HepG2 (cell line): ENCODE measurements around the gene TEX19. TPM values are rescaled to one million over a fixed set of nuclear protein-coding genes. Genes with fewer than 3 reads are reported as not detected.

Experiments
- AKAP8 ChIP-seq: sonication (generic); formaldehyde crosslinking; IDR thresholded peaks from 2 replicates; pipeline ENCODE4 v1.5.1; 2020; ENCODE audit warnings: mild to moderate bottlenecking, missing genetic modification reagents
- ARID3A ChIP-seq: IDR thresholded peaks from 2 replicates; pipeline ENCODE4 v1.6.1; 2012; ENCODE audit warnings: low read depth, low read length, improper control_type of control experiment
- CSRNP2 ChIP-seq: sonication (generic); formaldehyde crosslinking; conservative IDR thresholded peaks from 2 replicates; pipeline ENCODE4 v1.8.0; 2022; ENCODE audit warnings: low read depth, missing genetic modification reagents
- EP300 ChIP-seq, 3 experiments: sonication (generic) in 1 of 3; formaldehyde crosslinking in 1 of 3; IDR thresholded peaks; 2 replicates each; pipeline versions ENCODE4 v1.5.1 to v1.6.1; 2011 to 2020; ENCODE audit warnings: low read depth in 2 of 3, low read length in 2 of 3, borderline replicate concordance in 1 of 3, improper control_type of control experiment in 1 of 3, mild to moderate bottlenecking in 1 of 3, missing genetic modification reagents in 1 of 3, moderate library complexity in 1 of 3
- EZH2 ChIP-seq: conservative IDR thresholded peaks from 2 replicates; pipeline ENCODE4 v1.6.1; 2012; ENCODE audit warnings: mild to moderate bottlenecking, low read depth, low read length, moderate library complexity
- MAF1 ChIP-seq: sonication (generic); formaldehyde crosslinking; IDR thresholded peaks from 2 replicates; pipeline ENCODE4 v1.5.0; 2020; ENCODE audit warnings: missing genetic modification reagents, borderline replicate concordance
- MLX ChIP-seq: IDR thresholded peaks from 2 replicates; pipeline ENCODE4 v1.6.1; 2016
- MTA1 ChIP-seq: sonication (generic); formaldehyde crosslinking; IDR thresholded peaks from 2 replicates; pipeline ENCODE4 v1.4.0; 2020; ENCODE audit warnings: missing genetic modification reagents, mild to moderate bottlenecking, borderline replicate concordance
- PLSCR1 ChIP-seq: sonication (generic); formaldehyde crosslinking; IDR thresholded peaks from 2 replicates; pipeline ENCODE4 v1.5.0; 2020; ENCODE audit warnings: missing genetic modification reagents, mild to moderate bottlenecking, borderline replicate concordance
- SETDB1 ChIP-seq: sonication (generic); formaldehyde crosslinking; IDR thresholded peaks from 2 replicates; pipeline ENCODE4 v1.5.1; 2020; ENCODE audit warnings: missing genetic modification reagents, mild to moderate bottlenecking, borderline replicate concordance
- SNRNP70 ChIP-seq: fragments of 200-400 bp; formaldehyde crosslinking; IDR thresholded peaks from 2 replicates; pipeline ENCODE4 v1.6.1; 2017; ENCODE audit warnings: mild to moderate bottlenecking, low read depth, low read length, moderate library complexity
- TBX2 ChIP-seq: sonication (generic); formaldehyde crosslinking; IDR thresholded peaks from 2 replicates; pipeline ENCODE4 v1.5.0; 2020; ENCODE audit warnings: missing genetic modification reagents, mild to moderate bottlenecking, borderline replicate concordance
- TSC22D2 ChIP-seq: sonication (generic); formaldehyde crosslinking; IDR thresholded peaks from 2 replicates; pipeline ENCODE4 v1.5.1; 2020; ENCODE audit warnings: missing genetic modification reagents, mild to moderate bottlenecking, borderline replicate concordance
- YY1 ChIP-seq: IDR thresholded peaks from 2 replicates; pipeline ENCODE4 v1.6.1; 2011; ENCODE audit warnings: low read length, low read depth, moderate library complexity, mild to moderate bottlenecking; ENCODE audit not compliant: insufficient read depth, insufficient replicate concordance
- ZNF292 ChIP-seq: sonication (generic); formaldehyde crosslinking; IDR thresholded peaks from 2 replicates; pipeline ENCODE4 v1.8.1; 2022; ENCODE audit warnings: mild to moderate bottlenecking, low read depth, missing genetic modification reagents, borderline replicate concordance
- ZNF343 ChIP-seq: sonication (generic); formaldehyde crosslinking; IDR thresholded peaks from 2 replicates; pipeline ENCODE4 v1.4.0; 2020; ENCODE audit warnings: mild to moderate bottlenecking, missing genetic modification reagents
- ZNF354B ChIP-seq: sonication (generic); formaldehyde crosslinking; IDR thresholded peaks from 2 replicates; pipeline ENCODE4 v1.8.0; 2022; ENCODE audit warnings: mild to moderate bottlenecking, missing genetic modification reagents
- ZNF549 ChIP-seq: sonication (generic); formaldehyde crosslinking; IDR thresholded peaks from 2 replicates; pipeline ENCODE4 v1.5.0; 2020; ENCODE audit warnings: missing genetic modification reagents
- ZNF747 ChIP-seq: sonication (generic); formaldehyde crosslinking; IDR thresholded peaks from 2 replicates; pipeline ENCODE4 v1.8.1; 2023; ENCODE audit warnings: missing genetic modification reagents, mild to moderate bottlenecking, borderline replicate concordance
- ZSCAN25 ChIP-seq: sonication (generic); formaldehyde crosslinking; IDR thresholded peaks from 2 replicates; pipeline ENCODE4 v1.8.0; 2022; ENCODE audit warnings: mild to moderate bottlenecking, missing genetic modification reagents
- polyA plus RNA-seq, 8 experiments: library from polyadenylated mRNA; depleted of rRNA in 3 of 8; stranded (reverse) in 7 of 8; unstranded in 1 of 8; fragments of >200 nt; fragmentation: Illumina TruSeq in 4 of 8; extraction: Trizol in 4 of 8; gene quantifications; 2 replicates each; pipeline versions ENCODE4 v1.2.1 to v1.2.3, GENCODE V29; 2011 to 2016; ENCODE audit warnings: low read depth in 4 of 8, missing spikeins in 1 of 8, mixed read lengths in 1 of 8; ENCODE audit not compliant: insufficient read depth in 1 of 8
- total RNA-seq, 5 experiments: library from RNA; depleted of rRNA; stranded (reverse); fragments of >200 nt; fragmentation: Illumina TruSeq; extraction: Trizol; gene quantifications; 2 replicates each; pipeline ENCODE4 v1.2.3, GENCODE V29; 2016; ENCODE audit warnings: low read depth in 1 of 5
- TF ChIP-seq, protein P1 (sequence below): IDR thresholded peaks from 2 replicates; pipeline ENCODE4 v1.6.1; 2016; ENCODE audit warnings: missing genetic modification reagents, missing compliant biosample characterization
- TF ChIP-seq, protein P2 (sequence below): sonication (generic); formaldehyde crosslinking; IDR thresholded peaks from 2 replicates; pipeline ENCODE4 v1.8.1; 2023; ENCODE audit warnings: missing genetic modification reagents, inconsistent platforms, borderline replicate concordance

The TEX19 gene
- total and polyA plus RNA-seq, 2 of the 13 experiments (the other 11 are each of a cell fraction or from before 2014, with no cell fraction given): 1.3 to 6.0 TPM

- TF ChIP-seq YY1 (peak; percentile 22), MLX (no peak), ZNF747 (CRISPR knock-in tag) (no peak), CSRNP2 (CRISPR knock-in tag) (no peak; the same call in 1 of the 2 replicates), MAF1 (no peak), ARID3A (no peak), SNRNP70 (no peak), TSC22D2 (CRISPR knock-in tag) (0 out of 2 replicates have a peak, but pooled peaks have one; percentile 18), PLSCR1 (no peak), ZSCAN25 (CRISPR knock-in tag) (no peak), TBX2 (CRISPR knock-in tag) (peak; percentile 44; the same call in 1 of the 2 replicates), ZNF292 (0 out of 2 replicates have a peak, but pooled peaks have one; percentile 18), ZNF354B (CRISPR knock-in tag) (no peak), MTA1 (CRISPR knock-in tag) (0 out of 2 replicates have a peak, but pooled peaks have one; percentile 18), AKAP8 (CRISPR knock-in tag) (no peak), EP300 (IDR thresholded peaks at IDR 0.05; ENCODE audit: low read depth in 2 of 2, low read length in 2 of 2) (no peak), EP300 (CRISPR knock-in tag; IDR thresholded peaks at IDR 0.05; ENCODE audit: borderline replicate concordance) (no peak), SETDB1 (0 out of 2 replicates have a peak, but pooled peaks have one; percentile 53), EZH2 (no peak), ZNF343 (CRISPR knock-in tag) (no peak), ZNF549 (no peak)
- TF ChIP-seq, protein P1, sequence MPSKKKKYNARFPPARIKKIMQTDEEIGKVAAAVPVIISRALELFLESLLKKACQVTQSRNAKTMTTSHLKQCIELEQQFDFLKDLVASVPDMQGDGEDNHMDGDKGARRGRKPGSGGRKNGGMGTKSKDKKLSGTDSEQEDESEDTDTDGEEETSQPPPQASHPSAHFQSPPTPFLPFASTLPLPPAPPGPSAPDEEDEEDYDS: no peak
- TF ChIP-seq, protein P2, sequence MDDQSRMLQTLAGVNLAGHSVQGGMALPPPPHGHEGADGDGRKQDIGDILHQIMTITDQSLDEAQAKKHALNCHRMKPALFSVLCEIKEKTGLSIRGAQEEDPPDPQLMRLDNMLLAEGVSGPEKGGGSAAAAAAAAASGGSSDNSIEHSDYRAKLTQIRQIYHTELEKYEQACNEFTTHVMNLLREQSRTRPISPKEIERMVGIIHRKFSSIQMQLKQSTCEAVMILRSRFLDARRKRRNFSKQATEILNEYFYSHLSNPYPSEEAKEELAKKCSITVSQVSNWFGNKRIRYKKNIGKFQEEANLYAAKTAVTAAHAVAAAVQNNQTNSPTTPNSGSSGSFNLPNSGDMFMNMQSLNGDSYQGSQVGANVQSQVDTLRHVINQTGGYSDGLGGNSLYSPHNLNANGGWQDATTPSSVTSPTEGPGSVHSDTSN: no peak
Observed at GRCh38 chr17:82332669-82333278, 26.3 kb upstream of the TEX19 start (continued).
